Muscle of leg (tissue), 11 donors: ENCODE data around the gene ZW10. TPM values are rescaled to one million over a fixed set of nuclear protein-coding genes. Genes with fewer than 3 reads are reported as not detected.
A peak's percentile ranks its signal among the peaks of the same experiment; 100 is the strongest.
"Not testable (repeated sequence)": the region's sequence is repeated elsewhere in the genome, so short reads cannot be mapped to it uniquely, and the experiment has no call there.

Experiments used
- DNase-seq: peaks from one replicate; pipeline ENCODE4 v3.0.0; 2013
- H3K27ac ChIP-seq: one replicate; pipeline ENCODE4 v1.5.1; 2013; ENCODE audit warnings: mild to moderate bottlenecking, low read length, control low read depth
- H3K27me3 ChIP-seq: one replicate; pipeline ENCODE4 v1.6.1; 2013; ENCODE audit warnings: low read length; ENCODE audit not compliant: control insufficient read depth, insufficient read depth
- H3K36me3 ChIP-seq: one replicate; pipeline ENCODE4 v1.6.1; 2013; ENCODE audit warnings: low read length; ENCODE audit not compliant: control insufficient read depth, insufficient read depth
- H3K4me1 ChIP-seq: one replicate; pipeline ENCODE4 v1.6.1; 2013; ENCODE audit warnings: low read length; ENCODE audit not compliant: control insufficient read depth, insufficient read depth
- H3K4me3 ChIP-seq: one replicate; pipeline ENCODE4 v1.5.1; 2013; ENCODE audit warnings: low read length, control low read depth
- H3K9me3 ChIP-seq: replicated peaks from 2 replicates; pipeline ENCODE4 v1.6.1; 2013; ENCODE audit warnings: low read depth, low read length; ENCODE audit not compliant: control insufficient read depth
- WGBS: methylation state at CpG from one replicate; pipeline ENCODE4 v1.1.5; 2013; ENCODE audit warnings: missing lambda C conversion rate; ENCODE audit not compliant: insufficient coverage; 5-methylcytosine and 5-hydroxymethylcytosine counted together
- polyA plus RNA-seq, 8 donors: library from polyadenylated mRNA; unstranded; fragments of 120-200 nt; gene quantifications; one replicate each; pipeline versions ENCODE4 v1.2.1 to v1.2.3, GENCODE V29; 2013; ENCODE audit warnings: inconsistent platforms in 1 of 8, low replicate concordance in 1 of 8; ENCODE audit not compliant: insufficient read length in 8 of 8, insufficient read depth in 1 of 8
- total RNA-seq: library from RNA; stranded (reverse); fragments of 120-200 nt; gene quantifications from one replicate; pipeline ENCODE4 v1.2.4, GENCODE V29; 2013

ZW10 gene
- total and polyA plus RNA-seq, 9 donors: 13.5 to 18.7 (median 15.4) TPM

- H3K4me3 ChIP-seq: no peak overlapping the region
- WGBS: no CpG with 5 or more reads among the region's 3 CpGs
- no peaks in the 10 kb centered on the region for H3K4me1 ChIP-seq
- no peak overlapping the region for H3K27ac ChIP-seq
- H3K9me3 ChIP-seq: peaks cover 2% of the 10 kb centered on the region
- no peaks in the 10 kb centered on the region for H3K27me3 ChIP-seq
- H3K36me3 ChIP-seq: peaks cover 15% of the 10 kb centered on the region
- peak; percentile 64 for DNase-seq
Observed at GRCh38 chr11:113796663-113797259, 23.3 kb upstream of the ZW10 start.

- Histone ChIP-seq H3K27ac (no peak overlapping the region), H3K4me1 (no peaks in the 10 kb centered on the region), H3K9me3 (no peaks in the 10 kb centered on the region), H3K36me3 (no peaks in the 10 kb centered on the region), H3K4me3 (no peak overlapping the region), H3K27me3 (no peaks in the 10 kb centered on the region)
- 86% methylated on average over 33 of the region's 35 CpGs for WGBS
- DNase-seq: no peak
Observed at GRCh38 chr11:113789675-113790320, 16.3 kb upstream of the ZW10 start.

- not testable (repeated sequence) for H3K4me1 ChIP-seq, H3K9me3 ChIP-seq, H3K4me3 ChIP-seq, DNase-seq, H3K36me3 ChIP-seq, H3K27ac ChIP-seq, H3K27me3 ChIP-seq
- 83% methylated on average over 21 of the region's 22 CpGs for WGBS
Observed at GRCh38 chr11:113789016-113789415, 15.5 kb upstream of the ZW10 start.

- Histone ChIP-seq H3K36me3 (no peaks in the 10 kb centered on the region), H3K4me1 (peaks cover 3% of the 10 kb centered on the region), H3K9me3 (no peaks in the 10 kb centered on the region), H3K27ac (no peak overlapping the region), H3K4me3 (no peak overlapping the region), H3K27me3 (no peaks in the 10 kb centered on the region)
- no CpG with 5 or more reads among the region's 1 CpG for WGBS
- no peak for DNase-seq
Observed at GRCh38 chr11:113782134-113782533, 8.6 kb upstream of the ZW10 start.

- Histone ChIP-seq H3K4me3 (no peak overlapping the region), H3K9me3 (no peaks in the 10 kb centered on the region), H3K27ac (no peak overlapping the region), H3K36me3 (no peaks in the 10 kb centered on the region), H3K27me3 (no peaks in the 10 kb centered on the region), H3K4me1 (peaks cover 3% of the 10 kb centered on the region)
- no peak for DNase-seq
- 66% methylated on average over 4 of the region's 5 CpGs for WGBS
Observed at GRCh38 chr11:113781682-113782081, 8.2 kb upstream of the ZW10 start.

GRCh38 chr11:113779496-113779895 lies 6.0 kb upstream of the ZW10 start, which contains the start of gene CLDN25:
CLDN25 (plus strand) TSS chr11:113779796; CDS start chr11:113779796, 0 bp downstream.
- Histone ChIP-seq H3K4me1 (peaks cover 3% of the 10 kb centered on the region), H3K36me3 (no peaks in the 10 kb centered on the region), H3K9me3 (no peaks in the 10 kb centered on the region), H3K27ac (no peak within 1 kb of the TSS), H3K27me3 (no peaks in the 10 kb centered on the region), H3K4me3 (no peak within 1 kb of the TSS)
- WGBS: 60% methylated on average over 2 of the region's 4 CpGs
- DNase-seq: peak; percentile 4

GRCh38 chr11:113778111-113778910 lies 4.8 kb upstream of the ZW10 start:
- Histone ChIP-seq H3K9me3 (no peaks in the 10 kb centered on the region), H3K4me3 (no peak overlapping the region), H3K27me3 (no peaks in the 10 kb centered on the region), H3K36me3 (no peaks in the 10 kb centered on the region), H3K27ac (peak overlapping the region; percentile 73), H3K4me1 (peaks cover 3% of the 10 kb centered on the region)
- no CpG with 5 or more reads among the region's 11 CpGs for WGBS
- peak; percentile 57 for DNase-seq

GRCh38 chr11:113774174-113774503 lies 647 bp upstream of the ZW10 start:
- H3K27me3 ChIP-seq: no peaks in the 10 kb centered on the region
- H3K36me3 ChIP-seq: peaks cover 10% of the 10 kb centered on the region
- H3K9me3 ChIP-seq: no peaks in the 10 kb centered on the region
- peak overlapping the region; percentile 60 for H3K4me3 ChIP-seq
- no CpG with 5 or more reads among the region's 1 CpG for WGBS
- H3K27ac ChIP-seq: no peak overlapping the region
- DNase-seq: no peak
- H3K4me1 ChIP-seq: peaks cover 10% of the 10 kb centered on the region

GRCh38 chr11:113773092-113773415 lies 438 bp downstream of the ZW10 start:
- WGBS: 0% methylated on average over 9 of the region's 10 CpGs
- Histone ChIP-seq H3K4me1 (peaks cover 6% of the 10 kb centered on the region), H3K27ac (peak overlapping the region; percentile 87), H3K36me3 (peaks cover 18% of the 10 kb centered on the region), H3K4me3 (peak overlapping the region; percentile 60), H3K27me3 (no peaks in the 10 kb centered on the region), H3K9me3 (no peaks in the 10 kb centered on the region)
- DNase-seq: peak; percentile 63

GRCh38 chr11:113771964-113772363 lies 1.5 kb downstream of the ZW10 start:
- H3K4me3 ChIP-seq: no peak overlapping the region

More at GRCh38 chr11:113771964-113772363, 1.5 kb downstream of the ZW10 start:
- H3K4me1 ChIP-seq: peaks cover 6% of the 10 kb centered on the region
- peaks cover 24% of the 10 kb centered on the region for H3K36me3 ChIP-seq
- WGBS: no CpG with 5 or more reads among the region's 3 CpGs
- no peak for DNase-seq
- H3K27me3 ChIP-seq: no peaks in the 10 kb centered on the region
- H3K9me3 ChIP-seq: no peaks in the 10 kb centered on the region
- no peak overlapping the region for H3K27ac ChIP-seq
